GM12801 (cell line): ENCODE measurements around the gene SMARCA2.

Source experiments
- CTCF ChIP-seq: IDR thresholded peaks from one replicate; pipeline ENCODE4 v1.5.1; 2011; ENCODE audit warnings: control low read depth; ENCODE audit not compliant: insufficient read length; ENCODE audit errors: extremely low read depth

Gene SMARCA2

GRCh38 chr9:2125906-2126305 lies 110.8 kb downstream of the SMARCA2 start:
- no peak for TF ChIP-seq CTCF

GRCh38 chr9:2126331-2126803 lies 111.2 kb downstream of the SMARCA2 start:
- TF ChIP-seq CTCF = no peak

- TF ChIP-seq CTCF = no peak
Measured at GRCh38 chr9:2127486-2127885, 112.3 kb downstream of the SMARCA2 start.

GRCh38 chr9:2128141-2128540 lies 113.0 kb downstream of the SMARCA2 start:
- no peak for TF ChIP-seq CTCF

- no peak for TF ChIP-seq CTCF
Measured at GRCh38 chr9:2128618-2129017, 113.5 kb downstream of the SMARCA2 start.

- TF ChIP-seq CTCF = no peak
Measured at GRCh38 chr9:2130941-2131340, 115.8 kb downstream of the SMARCA2 start.

- TF ChIP-seq CTCF = no peak
Measured at GRCh38 chr9:2132484-2133082, 117.4 kb downstream of the SMARCA2 start.
